GM21717 (cell line): ENCODE measurements around the gene CISH.

Experiments used
- ATAC-seq: cut with Tn5 transposase; IDR thresholded peaks from one replicate; pipeline ENCODE4 v1.9.1; 2021; ENCODE audit warnings: mild to moderate bottlenecking, moderate library complexity; ENCODE audit not compliant: unreplicated experiment

Gene CISH

GRCh38 chr3:50600141-50600753, 11.3 kb downstream of the CISH start:
- no peak for ATAC-seq

- no peak for ATAC-seq
Measured at GRCh38 chr3:50599716-50600118, 11.9 kb downstream of the CISH start.

GRCh38 chr3:50599115-50599715, 12.4 kb downstream of the CISH start:
- ATAC-seq: no peak

- no peak for ATAC-seq
Measured at GRCh38 chr3:50594253-50594785, 17.3 kb downstream of the CISH start.

GRCh38 chr3:50592568-50592967, 19.0 kb downstream of the CISH start:
- no peak for ATAC-seq

GRCh38 chr3:50591196-50591741, 20.3 kb downstream of the CISH start:
- ATAC-seq: no peak

GRCh38 chr3:50588759-50589433, 22.7 kb downstream of the CISH start:
- no peak for ATAC-seq

- ATAC-seq: peak; percentile 32
Measured at GRCh38 chr3:50587806-50588758, 23.5 kb downstream of the CISH start.

GRCh38 chr3:50587373-50587772, 24.2 kb downstream of the CISH start:
- ATAC-seq: no peak

GRCh38 chr3:50586763-50587070, 24.9 kb downstream of the CISH start:
- no peak for ATAC-seq

- no peak for ATAC-seq
Measured at GRCh38 chr3:50585919-50586762, 25.4 kb downstream of the CISH start.

GRCh38 chr3:50584391-50584790, 27.2 kb downstream of the CISH start:
- ATAC-seq: no peak

GRCh38 chr3:50583897-50584296, 27.7 kb downstream of the CISH start:
- ATAC-seq: no peak

- no peak for ATAC-seq
Measured at GRCh38 chr3:50582083-50582482, 29.5 kb downstream of the CISH start.

GRCh38 chr3:50581459-50581842, 30.1 kb downstream of the CISH start:
- ATAC-seq: no peak

GRCh38 chr3:50580683-50581458, 30.7 kb downstream of the CISH start:
- no peak for ATAC-seq

- ATAC-seq: no peak
Measured at GRCh38 chr3:50577348-50577747, 34.2 kb downstream of the CISH start.

GRCh38 chr3:50575372-50575771, 36.2 kb downstream of the CISH start:
- ATAC-seq: no peak

- ATAC-seq: no peak
Measured at GRCh38 chr3:50574444-50574831, 37.1 kb downstream of the CISH start.
